Measurements from ENCODE around the gene ZFC3H1.

DNA sequence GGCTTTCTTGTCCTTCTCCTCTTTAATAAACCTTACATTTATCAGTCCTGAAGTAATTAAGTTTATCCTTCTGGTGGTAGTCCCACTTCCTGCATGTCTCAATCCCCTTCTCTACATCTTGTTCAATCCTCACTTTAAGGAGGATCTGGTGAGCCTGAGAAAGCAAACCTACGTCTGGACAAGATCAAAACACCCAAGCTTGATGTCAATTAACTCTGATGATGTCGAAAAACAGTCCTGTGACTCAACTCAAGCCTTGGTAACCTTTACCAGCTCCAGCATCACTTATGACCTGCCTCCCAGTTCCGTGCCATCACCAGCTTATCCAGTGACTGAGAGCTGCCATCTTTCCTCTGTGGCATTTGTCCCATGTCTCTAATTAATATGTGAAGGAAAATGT, 79.3 kb downstream of the ZFC3H1 start:
- no peak for TF ChIP-seq POLR2A (IDR thresholded peaks at IDR 0.05)
- TF ChIP-seq CTCF (IDR thresholded peaks at IDR 0.05), result no peak
- no peak for TF ChIP-seq POLR2AphosphoS5 (IDR thresholded peaks at IDR 0.05)
